GM18909 (cell line): ENCODE results near the gene KANSL2.
"Not testable (repeated sequence)": the region's sequence is repeated elsewhere in the genome, so short reads cannot be mapped to it uniquely, and the experiment has no call there.

ENCODE experiments used
- ATAC-seq: cut with Tn5 transposase; IDR thresholded peaks from one replicate; pipeline ENCODE4 v1.9.1; 2021; ENCODE audit warnings: mild to moderate bottlenecking; ENCODE audit not compliant: unreplicated experiment, poor library complexity

The KANSL2 gene

DNA sequence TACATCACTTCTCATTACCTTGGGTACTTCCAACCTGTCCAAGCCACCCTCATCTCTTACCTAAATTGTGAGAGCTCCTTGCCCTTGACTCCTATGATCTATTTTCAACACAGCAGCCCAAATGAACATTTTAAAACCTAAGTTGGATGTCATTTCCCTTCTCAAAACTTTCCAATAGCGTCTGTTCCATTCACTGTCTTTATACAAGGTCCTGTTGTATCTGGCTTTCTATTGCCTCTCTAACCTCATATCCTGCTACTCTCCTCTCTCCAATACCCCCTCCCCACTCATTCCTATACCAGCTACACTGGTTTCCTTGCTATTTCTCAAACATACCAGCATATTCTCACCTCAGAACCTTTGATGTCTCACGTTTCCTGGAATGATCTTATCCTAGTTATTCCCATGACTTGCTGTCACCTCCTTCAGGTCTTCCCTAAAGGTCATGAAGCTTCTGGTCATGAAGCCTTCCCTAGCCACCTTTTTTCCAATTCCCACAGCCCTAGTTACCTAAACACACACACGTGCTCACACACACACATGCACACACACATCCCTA is 4.1 kb upstream of the KANSL2 start:
- no peak for ATAC-seq

DNA sequence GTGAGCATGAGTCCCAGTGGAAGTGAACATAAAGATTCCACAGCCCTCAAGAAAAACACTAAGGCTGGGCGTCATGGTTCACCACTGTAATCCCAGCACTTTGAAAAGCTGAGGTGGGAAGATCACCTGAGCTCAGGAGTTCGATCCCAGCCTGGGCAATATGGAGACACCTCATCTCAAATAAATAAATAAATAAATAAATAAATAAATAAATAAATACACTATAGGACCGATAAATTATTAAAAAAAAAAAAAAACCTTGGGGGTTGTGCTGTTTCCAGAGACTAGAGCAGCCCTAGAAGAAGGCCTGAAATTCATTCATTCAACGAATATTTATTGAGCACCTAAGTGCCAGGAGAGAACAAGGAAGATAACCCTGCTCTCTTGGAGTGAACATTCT is 1.5 kb upstream of the KANSL2 start:
- no peak for ATAC-seq

DNA sequence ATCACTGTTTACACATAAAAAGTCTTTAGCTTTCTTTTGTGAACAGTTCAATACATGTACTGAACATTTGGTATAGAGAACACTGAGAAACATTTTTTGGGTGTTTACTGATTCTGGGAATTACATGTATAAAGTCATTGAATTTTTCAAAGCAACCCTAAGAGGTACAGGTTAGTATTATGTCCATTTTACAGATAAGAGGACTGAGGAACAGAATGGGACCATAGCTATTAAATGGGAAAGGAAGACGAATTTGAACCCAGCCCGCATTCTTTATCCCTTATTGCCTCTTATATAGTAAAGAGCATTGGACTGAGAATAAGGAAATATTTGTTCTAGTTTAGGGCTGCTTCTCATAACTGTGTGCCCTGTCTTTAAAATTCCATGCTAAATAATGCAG is 889 bp upstream of the KANSL2 start:
- ATAC-seq: no peak

DNA sequence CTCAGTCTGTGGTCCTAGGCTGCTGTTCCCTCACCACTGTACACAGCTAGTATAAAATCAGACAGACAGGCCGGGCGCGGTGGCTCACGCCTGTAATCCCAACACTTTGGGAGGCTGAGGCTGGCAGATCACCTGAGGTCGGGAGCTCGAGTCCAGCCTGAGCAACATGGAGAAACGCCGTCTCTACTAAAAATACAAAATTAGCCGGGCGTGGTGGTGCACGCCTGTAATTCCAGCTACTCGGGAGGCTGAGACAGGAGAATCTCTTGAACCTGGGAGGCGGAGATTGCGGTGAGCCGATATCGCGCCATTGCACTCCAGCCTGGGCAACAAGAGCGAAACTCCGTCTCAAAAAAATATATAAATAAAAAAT is 481 bp upstream of the KANSL2 start:
- ATAC-seq: not testable (repeated sequence)

DNA sequence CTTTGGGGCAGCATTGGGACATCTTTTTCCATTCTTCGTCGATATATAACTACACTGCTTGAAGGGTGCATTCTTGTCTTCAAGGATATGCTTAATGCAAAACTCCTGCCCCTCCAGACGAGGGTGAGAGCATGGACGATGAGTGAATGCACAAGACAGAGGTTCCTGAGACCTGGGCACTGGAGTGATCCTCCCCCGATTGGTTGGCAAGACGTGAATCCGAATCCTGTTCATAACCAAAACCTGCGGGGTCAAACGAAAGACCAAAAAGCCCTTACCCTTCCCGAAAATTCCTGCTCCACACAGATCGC is 684 bp downstream of the KANSL2 start:
- no peak for ATAC-seq

DNA sequence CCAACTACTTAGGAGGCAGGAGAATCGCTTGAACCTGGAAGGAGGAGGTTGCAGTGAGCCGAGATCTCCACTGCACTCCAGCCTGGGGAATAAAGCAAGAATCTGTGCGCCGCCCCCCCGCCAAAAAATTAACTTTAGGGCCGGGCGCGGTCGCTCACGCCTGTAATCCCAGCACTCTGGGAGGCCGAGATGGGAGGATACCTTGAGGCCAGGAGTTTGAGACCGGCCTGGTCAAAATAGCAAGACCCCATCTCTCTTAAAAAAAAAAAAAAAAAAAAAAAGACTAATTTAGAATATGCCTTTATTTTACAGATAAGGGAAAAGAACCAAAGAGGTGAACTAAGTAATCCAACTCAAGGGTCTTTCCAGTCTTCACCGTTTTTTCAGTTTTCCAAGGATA is 1.2 kb downstream of the KANSL2 start:
- no peak for ATAC-seq

DNA sequence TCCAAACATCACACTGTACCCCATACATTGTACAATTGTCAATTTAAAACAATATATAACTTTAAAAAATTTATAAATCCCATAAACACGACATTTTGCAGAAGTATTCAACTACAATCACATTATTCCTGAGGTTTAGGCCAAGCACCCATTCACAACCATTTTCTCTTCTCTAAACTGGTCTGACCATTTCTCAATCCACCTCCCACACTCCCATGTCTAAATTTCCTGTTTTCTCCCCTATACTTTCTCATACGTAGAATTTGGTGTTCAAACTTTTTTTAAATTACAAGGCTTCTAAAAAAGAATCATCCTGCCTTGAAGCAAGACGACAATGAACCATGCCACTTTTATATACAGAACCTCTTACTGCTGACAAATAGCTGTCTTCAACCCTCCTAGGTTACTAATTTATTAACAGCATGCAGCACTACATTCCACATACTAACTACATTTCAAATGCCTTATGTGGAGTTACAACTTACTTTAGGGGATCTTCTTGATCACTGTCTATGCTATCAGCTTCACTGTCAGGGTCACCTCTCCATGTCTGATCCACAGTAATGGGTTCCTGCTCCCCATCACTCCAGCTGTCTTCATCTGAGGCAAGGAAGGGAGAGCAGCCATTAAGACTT is 3.4 kb downstream of the KANSL2 start:
- no peak for ATAC-seq

DNA sequence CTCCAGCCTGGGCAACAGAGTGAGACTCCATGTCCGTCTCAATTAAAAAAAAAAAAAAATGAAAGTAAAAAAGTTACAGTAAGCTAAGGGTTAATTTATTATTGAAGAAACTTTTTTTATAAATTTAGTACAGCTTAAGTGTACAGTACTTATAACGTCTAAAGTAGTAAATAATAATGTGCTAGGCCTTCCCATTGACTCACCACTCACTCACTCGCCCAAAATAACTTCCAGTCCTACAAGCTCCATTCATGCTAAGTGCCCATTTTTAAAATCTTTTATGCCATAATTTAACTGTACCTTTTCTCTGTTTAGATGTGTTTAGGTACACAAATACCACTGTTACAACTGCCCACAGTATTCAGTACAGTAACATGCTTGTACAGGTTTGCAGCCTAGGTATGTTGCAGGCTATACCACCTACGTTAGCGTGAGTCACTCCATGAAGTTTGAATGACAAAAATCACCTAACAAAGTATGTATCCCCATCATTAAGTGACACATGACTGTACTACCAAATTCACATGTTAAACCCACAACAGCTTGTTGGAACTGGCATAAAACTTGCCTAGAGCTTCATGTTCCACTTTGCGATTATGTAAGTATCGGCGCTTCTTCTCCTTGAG is 10.7 kb downstream of the KANSL2 start:
- no peak for ATAC-seq

DNA sequence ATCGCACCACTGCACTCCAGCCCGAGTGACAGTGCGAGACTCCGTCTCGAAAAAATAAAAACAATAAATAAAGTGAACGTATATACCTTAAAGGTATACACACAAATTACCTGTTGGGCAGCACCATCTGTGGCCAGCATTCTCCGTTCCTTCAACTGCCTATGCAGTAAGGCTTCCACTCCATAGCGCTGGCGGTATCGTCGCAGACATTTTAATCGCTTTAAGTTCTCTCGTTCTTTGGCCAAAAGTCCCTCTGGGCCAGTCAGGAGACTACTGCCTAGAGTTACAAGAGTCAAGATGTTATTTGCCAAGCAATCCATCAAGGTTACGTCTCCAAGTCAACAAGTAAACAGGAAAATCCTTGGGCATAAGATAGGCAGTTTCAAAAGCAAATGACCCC is 13.0 kb downstream of the KANSL2 start:
- no peak for ATAC-seq

DNA sequence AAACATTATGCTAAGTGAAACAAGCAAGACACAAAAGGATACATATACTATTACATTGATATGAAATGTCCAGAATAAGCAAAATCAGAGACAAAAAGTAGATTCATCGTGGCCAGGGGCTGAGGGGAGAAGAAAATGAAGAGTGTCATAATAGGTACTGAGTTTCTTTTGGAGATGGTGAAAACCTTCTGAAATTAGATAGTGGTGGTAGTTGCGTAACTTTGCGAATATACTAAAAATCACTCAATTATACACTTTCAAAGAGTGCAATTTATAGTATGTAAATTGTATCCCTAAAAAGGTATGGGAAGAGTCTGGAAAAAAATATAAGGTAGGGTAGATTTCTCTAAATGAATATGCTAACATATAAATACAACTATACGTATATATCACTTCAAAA is 22.2 kb downstream of the KANSL2 start:
- no peak for ATAC-seq

DNA sequence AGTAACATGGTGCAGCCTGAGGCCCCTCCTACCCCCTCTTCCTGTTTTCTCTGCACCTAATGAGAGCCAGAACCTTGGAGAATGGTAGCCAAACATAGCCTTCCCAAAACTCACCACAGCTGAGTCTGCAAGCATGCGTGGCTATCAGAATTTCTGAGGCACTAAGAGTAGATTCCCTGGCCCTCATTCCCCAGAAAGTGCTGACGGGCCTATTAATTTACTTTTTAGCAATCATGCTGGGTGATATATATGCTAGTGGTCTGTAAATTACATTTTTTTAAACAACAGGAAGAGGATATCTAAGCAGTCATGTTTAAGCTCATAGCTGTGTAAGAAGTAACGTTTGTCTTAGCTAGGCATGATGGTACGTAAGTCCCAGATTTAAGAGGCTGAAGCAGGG is 30.4 kb downstream of the KANSL2 start:
- ATAC-seq: no peak

DNA sequence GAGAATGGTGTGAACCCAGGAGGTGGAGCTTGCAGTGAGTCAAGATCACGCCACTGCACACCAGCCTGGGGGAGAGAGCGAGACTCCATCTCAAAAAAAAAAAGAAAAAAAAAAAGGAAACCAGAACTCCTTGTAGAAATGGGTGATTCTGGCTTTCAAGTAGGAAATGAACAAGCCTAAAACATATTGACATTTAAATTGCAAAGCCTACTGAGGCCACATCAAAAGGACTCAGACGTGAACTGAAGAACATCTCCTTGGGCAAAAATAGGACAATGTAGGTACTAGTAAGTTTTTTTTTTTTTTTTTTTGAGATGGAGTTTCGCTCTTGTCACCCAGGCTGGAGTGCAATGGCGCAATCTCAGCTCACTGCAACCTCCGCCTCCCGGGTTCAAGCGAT is 36.7 kb downstream of the KANSL2 start:
- not testable (repeated sequence) for ATAC-seq

DNA sequence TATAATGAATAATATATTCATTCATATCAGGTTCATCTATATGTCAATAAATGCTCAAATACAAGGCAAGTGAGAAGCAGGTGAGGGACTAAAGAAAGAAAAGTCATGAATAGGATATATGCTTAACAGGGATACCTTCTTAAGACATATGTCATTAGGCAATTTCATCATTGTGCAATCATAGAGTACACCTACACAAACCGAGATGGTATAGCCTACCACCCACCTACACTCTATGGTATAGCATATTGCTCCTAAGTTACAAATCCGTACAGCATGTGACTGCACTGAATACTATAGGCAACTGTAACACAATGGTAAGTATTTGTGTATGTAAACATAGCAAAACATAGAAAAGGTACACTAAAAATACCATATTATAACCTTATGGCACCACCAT is 39.0 kb downstream of the KANSL2 start:
- no peak for ATAC-seq

DNA sequence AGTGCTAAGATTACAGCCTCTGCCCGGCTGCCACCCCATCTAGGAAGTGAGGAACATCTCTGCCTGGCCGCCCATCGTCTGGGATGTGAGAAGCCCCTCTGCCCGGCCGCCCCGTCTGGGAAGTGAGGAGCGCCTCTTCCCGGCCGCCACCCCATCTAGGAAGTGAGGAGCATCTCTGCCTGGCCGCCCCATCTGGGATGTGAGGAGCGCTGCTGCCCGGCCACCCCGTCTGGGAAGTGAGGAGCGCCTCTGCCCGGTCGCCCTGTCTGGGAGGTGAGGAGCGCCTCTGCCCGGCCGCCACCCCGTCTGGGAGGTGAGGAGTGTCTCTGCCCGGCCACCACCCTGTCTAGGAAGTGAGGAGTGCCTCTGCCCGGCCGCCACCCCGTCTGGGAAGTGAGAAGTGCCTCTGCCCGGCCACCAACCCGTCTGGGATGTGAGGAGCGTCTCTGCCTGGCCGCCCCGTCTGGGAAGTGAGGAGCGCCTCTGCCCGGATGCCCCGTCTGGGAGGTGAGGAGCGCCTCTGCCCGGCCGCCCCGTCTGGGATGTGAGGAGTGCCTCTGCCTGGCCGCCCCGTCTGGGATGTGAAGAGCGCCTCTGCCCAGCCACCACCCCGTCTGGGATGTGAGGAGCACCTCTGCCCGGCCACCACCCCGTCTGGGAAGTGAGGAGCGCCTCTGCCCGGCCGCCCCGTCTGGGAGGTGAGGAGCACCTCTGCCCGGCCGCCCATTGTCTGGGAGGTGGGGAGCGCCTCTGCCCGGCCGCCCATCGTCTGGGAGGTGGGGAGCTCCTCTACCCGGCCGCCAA is 40.1 kb downstream of the KANSL2 start:
- not testable (repeated sequence) for ATAC-seq

DNA sequence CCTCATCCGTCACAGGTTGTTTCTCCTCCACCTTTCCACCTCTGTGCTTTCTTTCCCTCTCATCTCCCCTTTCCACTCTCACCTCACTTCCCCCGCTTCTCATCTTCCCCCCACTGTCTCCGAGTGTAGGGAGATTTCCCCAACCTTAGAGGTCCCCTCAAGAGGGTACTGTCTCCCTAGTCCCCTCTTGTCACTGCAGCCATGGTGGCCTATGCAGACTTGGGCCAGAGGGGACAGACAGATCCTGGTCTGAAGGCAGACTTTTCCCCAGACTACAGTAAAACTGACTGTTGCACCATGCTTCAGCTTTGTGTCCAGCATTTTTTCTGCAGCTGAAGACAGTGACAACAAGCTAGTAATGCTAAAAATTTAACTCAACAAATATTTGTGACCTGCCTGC is 41.2 kb downstream of the KANSL2 start:
- ATAC-seq: no peak

DNA sequence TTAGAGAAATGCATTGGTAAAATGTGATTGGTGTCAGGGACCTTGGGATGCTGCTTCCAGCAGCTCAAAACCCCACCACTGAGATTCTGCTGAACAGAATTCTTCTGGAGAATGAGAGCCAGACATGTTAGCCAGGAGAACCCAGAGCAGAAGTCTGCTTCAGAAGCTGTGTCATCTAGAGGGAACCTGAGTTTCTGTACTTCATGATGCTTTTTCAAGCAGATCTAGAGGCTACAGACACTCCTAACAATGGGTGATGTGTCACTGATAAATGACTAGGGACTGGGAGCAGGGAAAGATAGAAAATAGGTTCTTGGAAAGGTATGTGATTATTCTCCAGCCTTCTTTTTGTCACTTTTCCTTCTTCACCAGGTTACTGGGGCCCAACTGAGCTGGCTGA is 41.6 kb downstream of the KANSL2 start:
- ATAC-seq: no peak

DNA sequence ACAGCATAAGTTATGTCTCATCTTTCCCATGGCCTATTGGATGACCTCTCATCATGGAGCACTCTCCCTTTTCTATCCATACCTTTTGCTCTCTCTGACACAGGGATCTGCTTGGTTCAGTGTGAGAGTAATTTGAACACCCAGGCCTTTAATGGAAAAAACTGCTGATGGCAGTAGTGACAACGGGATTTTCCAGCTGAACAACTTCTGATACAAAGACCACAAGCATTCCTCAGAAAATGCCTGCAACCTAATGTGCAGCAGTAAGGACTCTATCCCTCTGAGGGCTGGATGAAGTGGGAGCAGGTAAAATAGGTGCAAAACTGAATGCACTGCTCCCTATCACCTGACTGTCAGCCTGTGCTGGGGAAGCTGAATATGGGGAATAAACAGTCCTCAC is 51.0 kb downstream of the KANSL2 start:
- no peak for ATAC-seq

DNA sequence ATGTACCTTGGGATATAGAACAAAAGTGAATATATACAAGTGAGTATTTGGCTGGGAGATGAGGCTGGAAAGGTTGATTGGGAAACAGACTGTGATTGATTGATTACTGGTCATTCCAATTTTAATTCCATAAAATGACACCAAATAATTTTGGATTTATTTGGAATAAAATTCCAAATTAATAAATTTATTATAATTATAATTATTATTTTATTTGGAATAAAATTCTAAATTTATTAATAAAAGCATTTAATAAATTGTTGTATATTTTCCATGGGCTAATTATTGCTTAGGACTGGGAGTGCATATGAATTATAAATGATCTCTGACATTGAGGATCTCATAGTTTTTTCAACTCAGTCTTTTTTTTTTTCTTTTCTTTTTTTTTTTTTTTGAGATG is 51.7 kb downstream of the KANSL2 start:
- no peak for ATAC-seq

DNA sequence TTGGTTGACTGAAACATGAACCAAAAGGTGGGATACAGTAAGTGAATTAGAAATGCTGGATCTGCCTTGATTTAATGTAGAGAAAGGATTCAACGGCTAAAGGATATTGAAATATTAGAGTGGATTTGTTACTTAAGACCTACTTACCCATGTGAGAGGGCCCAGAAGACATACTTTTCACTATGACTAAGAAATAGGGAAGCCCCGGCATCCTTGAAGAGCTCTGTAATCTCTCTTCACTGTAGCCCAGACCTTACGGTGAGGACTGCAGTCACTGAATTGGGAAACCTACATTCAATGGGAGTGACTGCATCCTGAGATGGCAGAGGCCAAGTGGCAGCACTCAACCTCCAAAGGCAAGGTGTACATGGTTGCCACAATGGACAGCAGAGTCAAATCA is 52.5 kb downstream of the KANSL2 start:
- no peak for ATAC-seq

DNA sequence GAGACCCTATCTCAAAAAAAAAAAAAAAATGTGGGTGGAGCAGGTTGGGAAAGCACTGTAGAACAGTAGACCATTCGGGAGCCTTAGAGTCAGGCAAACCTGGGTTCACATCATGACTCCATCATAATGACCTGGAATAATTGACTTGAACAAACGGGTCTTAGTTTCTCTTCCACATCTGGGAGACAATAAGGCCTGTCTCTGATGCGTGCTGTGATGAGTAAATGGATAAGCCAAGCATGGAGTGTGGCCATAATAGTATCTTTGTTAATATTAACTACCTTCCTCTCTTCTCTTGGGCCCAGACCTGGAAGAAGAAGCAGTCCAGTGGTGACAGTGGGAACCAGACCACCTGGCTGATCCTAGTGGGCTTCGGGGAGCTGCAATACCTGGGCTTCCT is 54.5 kb downstream of the KANSL2 start:
- no peak for ATAC-seq

DNA sequence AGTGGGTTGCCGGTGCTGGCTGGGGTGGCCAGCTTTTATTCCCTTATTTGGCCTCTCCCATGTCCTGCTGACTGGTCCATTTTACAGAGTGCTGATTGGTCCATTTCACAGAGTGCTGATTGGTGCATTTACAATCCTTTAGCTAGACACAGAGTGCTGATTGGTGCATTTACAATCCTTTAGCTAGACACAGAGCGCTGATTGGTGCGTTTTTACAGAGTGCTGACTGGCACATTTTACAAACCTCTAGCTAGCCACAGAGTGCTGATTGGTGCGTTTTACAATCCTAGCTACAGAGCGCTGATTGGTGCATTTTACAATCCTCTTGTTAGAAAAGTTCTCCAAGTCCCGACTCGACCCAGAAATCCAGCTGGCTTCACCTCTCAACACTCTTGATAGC is 59.0 kb downstream of the KANSL2 start:
- not testable (repeated sequence) for ATAC-seq

DNA sequence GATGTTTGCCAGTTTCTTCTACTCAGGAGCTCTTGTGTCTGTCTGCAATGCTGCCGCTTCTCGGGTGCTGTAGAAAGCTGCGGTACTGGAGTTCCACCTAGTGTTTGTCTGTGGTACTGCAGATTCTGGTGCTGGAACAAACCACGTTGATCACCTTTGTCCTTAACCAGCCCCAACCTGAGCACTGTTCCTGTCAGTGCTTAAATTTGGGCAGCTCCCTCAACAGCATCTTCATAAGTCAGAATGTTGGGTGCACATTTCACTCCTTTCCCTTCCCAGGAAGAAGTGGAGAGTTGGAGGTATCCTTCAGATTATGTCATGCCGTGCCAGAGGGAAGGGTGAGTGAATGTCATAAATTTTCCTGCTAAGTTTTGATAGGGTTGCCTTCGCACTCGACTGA is 63.5 kb downstream of the KANSL2 start:
- ATAC-seq: peak; percentile 71
